Activated CD4-positive, alpha-beta T cell treated with anti-CD3 and anti-CD28 coated beads, Interleukin-10, Interleukin-2, amounts not matched to agents 100 ng/mL and 50 ng/mL, durations not matched to agents 16 hours and 8 hours (primary cell): ENCODE measurements around the gene TSEN15.
"Not testable (repeated sequence)": the region's sequence is repeated elsewhere in the genome, so short reads cannot be mapped to it uniquely, and the experiment has no call there.

Source experiments
- DNase-seq: peaks from one replicate; pipeline ENCODE4 v3.0.0-alpha.2; 2020

TSEN15 gene

DNA sequence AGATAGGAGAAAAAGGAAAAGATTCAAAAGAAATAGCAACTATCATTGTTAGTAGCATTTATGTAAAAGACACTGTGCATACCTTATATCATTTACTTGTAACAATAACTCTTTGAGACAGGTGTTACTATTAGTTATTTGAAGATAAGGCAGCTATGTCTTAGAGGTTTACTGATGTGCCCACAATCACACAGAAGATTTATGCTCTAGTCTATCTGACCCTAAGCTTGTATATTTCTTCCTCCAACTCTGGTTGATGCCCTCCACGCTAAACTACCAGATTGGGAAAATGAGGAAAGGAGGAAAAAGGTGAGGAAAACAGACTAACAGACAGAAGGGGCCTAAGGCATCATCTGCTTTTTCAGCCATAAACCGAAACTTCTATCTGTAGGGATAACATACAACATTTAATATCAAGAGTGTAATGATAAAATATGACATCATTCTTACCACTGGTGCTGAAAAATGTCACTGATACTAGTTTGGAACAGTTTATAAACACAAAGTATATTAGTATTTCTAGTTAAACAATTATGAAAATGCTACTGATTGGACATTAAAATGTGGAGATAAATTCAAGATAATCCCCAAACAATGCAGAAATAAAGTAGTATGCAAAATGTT, 19.1 kb upstream of the TSEN15 start:
- no peak for DNase-seq

DNA sequence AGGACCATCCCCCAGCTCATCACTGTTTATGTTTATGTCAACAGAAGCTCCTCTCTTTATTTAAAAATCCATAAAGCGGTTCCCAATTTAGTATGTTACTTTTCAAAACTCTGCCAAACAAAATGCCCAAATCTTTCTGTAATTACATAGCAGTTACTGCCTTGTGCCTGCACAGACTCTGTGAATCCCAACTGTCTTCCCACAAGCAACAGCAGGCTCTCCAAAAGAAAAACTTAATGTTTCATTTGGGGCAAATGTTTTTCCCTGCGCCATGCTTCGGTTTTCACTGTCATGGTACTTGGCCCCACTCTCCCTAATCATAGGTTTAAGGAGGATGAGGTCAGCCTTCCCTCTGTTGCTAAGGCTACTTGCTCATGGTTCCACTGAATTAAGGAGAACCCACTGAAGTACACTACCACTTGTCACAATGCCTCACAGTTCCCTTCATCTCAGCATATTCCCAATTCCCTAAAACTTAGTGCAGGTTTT, 18.6 kb upstream of the TSEN15 start:
- no peak for DNase-seq

DNA sequence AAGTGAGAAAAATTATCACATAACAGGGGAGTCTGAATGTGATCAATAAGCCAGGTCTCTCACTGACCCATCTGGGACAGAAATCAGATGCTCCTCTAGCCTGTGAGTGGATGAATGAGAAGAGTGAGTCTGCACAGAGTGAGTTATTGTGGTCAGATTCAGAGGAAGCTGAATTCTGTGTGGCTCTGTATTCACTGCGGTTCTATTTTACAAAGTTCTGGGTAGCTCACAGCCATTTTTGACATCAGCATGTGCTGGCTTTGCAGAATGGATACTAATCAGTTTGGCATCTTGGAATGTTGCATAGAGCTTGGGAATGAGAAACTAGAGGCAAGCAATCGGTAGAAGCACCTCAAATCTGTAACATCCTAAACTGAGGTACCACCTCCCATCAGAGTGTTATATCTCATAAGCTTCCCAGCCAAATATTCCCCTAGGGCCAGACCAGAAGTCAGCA, 17.8 kb upstream of the TSEN15 start:
- peak; percentile 25 for DNase-seq

DNA sequence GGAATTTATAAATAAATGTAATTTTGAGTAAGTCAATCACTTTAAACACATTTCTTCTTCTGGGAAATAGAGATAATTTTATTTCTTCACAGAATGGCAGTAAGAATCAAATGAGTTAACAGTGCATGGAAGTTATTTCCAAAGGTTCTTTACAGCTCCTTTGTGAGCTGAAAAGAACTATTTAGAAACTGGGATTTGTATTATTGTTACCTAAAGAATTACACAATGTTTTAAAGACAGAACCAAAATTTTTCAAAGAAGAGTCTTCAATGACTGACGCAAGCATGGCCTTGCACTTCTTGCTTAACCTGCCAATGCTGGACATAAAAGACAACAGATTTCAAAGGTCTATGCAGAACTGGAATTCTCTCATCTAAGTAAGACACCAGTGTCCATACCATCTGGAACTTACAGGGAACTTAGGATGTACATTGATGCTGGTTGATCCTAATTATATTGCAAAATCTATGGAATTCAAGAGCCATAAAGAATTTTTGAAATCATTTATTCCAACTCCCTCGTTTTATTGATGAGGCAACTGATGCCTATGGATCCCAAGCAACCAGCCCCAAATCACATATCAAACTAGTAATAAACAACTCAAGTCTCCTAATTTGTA, 16.7 kb upstream of the TSEN15 start:
- no peak for DNase-seq

DNA sequence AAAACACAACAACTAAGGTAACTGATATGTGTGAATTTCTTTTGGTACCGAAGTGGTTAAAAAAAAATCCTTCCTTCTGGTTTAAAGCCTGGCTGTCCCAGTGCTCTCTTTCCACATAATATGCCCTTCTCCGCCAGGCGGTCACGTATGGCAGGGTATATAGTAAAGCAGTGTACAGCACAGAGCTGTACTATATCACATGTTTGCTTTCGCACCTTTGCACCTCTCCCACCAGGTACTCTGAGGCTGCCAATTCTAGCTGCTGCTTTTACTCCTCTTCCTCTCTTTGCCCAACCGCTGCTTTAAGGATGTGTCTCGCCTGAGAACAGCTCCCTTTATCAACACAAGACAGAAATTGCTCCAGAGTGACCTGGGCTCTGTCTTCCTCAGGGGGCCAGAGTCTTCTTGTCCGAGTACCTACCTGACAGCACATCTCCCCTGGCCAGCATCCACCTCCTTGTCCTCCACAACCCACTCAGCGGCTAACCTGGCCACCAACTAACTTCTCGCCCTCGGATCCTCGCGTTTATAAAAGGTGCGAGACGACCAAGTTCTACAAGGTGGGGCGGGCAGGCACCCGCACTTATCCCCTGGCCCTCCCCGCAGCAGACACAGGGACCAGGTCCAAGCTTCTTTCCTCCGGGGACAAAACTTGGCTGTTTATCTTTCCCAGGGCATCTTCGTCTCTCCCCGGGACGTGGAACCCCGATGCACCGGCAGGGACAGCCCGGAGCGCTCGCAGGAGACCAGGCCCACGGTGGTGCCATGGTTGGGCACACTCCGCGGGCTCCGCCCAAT, 15.6 kb upstream of the TSEN15 start:
- peak; percentile 6 for DNase-seq

DNA sequence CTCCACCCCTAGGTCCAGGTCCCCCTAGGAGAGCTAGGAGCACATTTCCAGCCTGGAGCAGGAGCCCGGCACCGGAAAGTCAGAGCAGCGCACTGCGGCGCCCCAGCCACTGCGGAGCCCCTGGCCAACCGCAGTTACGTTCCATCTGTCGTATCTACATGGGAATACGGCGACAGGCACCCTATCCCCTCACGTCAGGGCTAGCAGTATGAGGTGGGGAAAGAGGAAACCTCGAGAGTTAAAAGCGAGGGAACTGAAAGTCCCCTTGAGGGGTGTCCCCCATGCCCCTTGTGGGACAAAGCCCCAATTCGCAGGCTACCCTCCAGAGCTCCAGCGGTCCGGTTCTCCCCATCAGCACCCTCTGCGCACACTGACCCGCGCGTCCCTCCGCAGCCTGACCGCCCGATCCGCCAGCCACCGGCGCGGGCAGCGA, 15.0 kb upstream of the TSEN15 start:
- peak; percentile 9 for DNase-seq

DNA sequence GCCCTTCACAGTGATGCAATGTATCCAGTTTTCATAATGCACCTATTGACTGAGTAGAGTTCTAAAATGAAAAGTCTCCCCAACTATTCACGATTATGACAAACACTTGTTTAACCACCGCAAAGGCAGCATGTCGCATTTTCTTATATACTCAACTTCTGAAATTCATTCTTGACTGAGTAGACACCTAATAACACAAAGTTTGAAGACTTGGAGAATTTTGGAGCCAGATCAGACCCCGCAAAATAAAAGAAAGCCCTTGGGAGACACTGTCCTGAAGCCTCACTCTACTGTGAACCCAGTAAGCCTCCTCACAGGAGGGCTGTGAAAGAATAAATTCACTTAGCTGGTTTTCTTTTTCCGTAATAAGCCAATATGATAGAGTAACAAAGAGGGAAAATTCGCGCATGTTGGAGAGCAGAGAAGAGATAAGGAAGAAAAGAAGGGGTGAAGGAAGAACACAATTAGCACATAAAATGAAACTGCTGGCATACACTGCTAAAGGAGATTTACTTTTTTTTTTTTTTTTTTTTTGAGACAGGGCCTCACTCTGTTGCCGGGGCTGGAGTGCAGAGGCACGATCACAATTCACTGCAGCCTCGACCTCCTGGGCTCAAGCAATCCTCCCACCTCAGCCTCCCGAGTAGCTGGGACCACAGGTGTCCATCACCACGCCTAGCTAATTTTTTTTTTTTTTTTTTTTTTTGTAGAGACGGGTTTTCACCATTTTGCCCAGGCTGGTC, 13.5 kb upstream of the TSEN15 start:
- no peak for DNase-seq

DNA sequence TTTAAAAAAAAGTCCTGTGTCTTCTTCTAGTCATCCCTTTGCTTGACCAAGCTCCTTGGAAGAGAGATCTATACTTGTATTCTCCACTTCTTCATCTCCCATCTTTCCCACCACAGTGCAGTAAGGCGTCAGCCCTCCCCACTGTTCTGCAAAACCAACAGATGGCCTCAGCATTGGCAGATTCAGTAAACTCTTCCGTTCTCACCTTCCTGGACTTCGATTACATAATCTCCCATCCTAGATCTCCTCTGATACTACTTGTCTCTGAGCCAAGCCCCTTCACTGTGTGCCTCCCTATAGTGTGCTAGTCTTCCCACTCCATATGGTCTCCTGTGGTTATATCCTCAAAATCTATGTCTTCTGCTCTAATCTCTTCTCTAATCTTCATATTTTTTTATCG, 12.4 kb upstream of the TSEN15 start:
- DNase-seq = no peak

DNA sequence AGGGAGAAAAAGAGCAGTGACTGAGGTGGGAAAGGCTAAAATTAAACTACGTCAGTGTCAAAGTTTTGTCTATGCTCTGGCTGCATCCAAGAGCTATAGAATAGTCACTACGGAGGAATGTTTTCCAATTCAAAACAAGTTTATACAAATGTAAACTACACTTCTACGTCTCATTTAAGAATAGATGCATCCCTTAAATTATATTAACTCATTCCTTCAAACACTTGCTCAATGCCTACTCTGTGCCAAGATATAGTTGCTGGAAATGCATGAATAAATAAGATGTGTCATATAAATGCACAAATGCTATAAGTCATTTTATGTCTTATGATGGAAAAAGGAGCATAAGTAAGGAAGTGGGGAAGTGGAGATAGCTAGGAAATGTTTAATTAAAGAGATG, 9.8 kb upstream of the TSEN15 start:
- no peak for DNase-seq

DNA sequence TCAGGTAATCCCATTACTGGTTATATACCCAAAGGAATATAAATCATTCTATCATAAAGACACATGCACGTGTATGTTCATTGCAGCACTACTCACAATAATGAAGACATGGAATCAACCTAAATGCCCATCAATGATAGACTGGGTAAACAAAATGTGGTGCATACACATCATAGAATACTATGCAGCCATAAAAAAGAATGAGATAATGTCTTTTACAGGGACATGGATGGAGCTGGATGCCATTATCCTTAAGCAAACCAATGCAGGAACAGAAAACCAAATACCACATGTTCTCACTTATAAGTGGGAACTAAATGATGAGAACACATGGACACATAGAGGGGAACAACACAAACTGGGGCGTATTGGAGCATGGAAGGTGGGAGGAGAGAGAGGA, 8.2 kb upstream of the TSEN15 start:
- not testable (repeated sequence) for DNase-seq

DNA sequence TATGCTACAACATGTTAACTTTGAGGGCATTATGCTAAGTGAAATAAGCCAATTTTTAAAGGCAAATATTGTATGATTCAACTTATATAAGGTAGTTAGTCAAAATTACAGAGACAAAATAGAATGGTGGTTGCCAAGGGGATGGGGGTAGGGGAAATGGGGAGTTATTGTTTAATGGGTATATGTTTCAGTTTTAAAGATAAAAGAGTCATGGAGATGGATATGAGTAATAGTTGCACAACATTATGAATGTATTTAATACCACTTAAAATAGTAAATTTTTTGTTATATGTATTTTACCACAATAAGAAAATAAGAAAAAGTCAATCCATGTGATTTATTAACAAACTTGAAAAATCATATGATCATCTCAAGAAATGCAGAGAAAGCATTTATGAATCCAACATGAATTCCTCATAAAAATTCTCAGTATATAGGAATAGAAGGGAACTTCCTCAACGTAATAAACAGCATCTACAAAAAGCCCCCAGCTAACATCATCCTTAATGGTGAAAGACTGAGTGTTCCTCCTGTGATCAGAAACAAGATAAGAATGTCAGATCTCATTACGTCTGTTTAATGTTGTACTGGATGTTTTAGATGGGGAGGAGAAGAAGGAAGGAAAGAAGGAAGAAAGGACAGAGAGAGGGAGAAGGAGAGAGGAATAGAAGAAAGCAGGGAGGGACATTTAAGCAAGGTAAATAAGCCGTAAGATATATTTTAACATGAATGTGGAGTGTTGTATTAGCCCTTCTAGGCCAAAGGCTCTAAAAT, 6.7 kb upstream of the TSEN15 start:
- DNase-seq = no peak

DNA sequence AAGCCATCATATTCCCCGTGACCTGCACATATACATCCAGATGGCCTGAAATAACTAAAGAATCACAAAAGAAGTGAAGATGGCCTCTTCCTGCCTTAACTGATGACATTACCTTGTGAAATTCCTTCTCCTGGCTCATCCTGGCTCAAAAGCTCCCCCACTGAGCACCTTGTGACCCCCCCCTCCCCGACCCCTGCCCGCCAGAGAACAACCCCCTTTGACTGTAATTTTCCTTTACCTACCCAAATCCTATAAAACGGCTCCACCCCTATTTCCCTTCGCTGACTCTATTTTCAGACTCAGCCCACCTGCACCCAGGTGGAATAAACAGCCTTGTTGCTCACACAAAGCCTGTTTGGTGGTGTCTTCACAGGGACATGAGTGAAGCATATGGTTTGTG, 4.0 kb upstream of the TSEN15 start:
- not testable (repeated sequence) for DNase-seq

DNA sequence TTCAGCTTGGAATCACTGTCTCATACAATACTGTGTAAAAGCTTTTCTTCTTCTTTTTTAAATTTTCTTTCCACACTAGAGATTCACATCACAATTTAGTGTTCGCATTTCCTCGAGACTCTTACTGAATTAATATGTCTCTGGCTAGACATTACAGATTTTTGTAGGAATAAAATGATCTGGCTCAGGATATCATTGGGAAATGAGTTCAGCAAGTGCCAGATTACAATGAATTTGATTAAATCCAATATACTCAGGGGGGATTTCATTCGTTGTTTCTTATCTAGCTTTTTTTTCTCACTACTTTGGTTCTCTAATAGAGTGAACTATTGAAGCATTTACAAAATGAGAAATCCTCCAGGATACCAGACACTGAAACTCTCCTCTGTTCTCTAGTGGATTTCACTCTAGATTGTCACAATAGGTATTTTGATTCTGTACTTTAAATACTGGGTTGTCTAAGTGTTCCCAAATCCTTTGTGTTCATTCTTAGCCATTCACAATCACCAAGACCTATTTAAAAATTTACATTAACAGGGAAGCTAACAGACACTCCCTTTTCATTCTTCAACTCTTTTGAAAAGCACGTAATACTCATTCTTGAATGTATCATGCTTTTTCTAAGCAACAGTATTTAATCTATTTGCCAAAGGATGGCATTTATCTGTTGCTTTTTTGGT, 2.8 kb upstream of the TSEN15 start:
- no peak for DNase-seq

DNA sequence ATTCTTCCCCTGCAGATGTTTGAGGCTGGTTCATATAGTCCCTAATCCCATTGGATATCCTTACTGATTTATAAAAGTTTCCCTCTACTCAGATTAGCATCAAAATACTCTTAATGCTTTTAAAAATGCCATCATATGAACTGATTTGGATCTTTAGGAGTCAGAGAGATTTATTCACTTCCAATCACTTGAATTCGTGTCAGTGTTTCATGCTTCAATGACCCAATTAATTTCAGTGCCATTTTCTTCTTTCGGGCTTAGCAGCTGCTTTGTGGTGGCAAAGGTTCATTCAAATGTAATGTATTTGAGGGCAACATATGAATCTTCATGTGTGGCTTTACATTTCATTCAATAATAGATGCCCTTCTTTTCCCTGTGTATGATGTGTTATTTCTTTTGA, 2.2 kb upstream of the TSEN15 start:
- no peak for DNase-seq

DNA sequence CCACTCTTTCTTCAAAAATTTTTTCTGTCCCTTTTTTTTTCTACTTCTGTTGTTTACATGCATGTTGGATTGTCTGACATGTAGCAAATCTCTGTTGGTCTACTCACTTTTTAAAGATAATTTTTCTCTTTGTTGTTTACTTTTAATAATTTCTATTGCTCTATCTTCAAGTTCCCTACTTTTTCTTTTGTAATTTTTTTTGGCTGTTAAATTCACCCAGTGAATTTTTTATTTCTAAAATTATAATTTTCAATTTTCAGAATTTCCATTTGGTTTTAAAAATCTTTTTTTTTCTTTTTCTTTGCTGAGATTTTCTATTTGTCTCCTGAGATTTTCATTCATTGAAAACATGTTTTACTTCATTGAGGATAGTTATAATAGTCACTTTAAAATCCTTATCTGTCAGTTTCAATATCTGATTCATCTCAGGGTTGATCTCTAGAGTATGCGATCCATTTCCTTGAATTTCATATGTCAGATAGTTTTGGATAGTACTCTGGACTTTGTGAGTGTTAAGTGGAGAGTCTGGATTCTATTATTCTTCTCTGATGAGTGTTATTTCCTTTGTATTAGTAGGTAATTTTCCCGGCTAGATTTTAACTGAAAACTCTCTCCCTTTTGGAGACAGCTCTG, 1.6 kb upstream of the TSEN15 start:
- DNase-seq = no peak

DNA sequence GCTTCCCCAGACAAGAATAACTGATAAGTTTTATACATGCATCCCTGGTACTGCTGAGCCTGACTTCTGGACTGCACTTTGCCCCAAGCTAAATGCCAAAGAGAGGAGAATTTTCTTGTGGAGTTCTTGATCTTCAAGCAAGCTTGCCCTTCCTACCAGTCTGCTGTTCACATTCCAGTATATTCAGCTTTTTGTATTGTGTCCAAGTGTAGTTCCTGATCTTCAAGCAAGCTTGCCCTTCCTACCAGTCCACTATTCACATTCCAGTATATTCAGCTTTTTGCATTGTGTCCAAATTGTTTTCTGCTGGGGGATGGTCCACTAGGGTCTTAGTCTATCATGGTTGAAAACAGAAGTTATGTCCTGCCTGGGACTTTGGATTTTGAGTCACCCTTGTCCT, 894 bp upstream of the TSEN15 start:
- DNase-seq = no peak

DNA sequence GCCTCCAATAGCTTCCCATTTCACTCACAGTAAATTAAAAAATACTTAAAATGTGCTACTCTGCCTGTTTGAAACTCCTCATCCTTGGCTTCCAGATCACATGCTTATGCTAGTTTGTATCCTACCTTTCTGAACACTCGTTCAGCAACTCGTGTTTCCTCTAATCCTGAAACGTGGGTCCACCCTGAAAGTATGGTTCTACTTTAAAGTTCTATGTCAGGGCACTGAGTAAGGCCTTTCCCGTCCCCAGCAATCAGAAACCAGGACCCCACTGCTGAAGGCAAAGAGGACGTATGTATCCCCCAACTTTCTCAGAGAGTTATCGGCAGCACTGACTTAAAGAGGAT, 419 bp upstream of the TSEN15 start:
- DNase-seq = no peak

DNA sequence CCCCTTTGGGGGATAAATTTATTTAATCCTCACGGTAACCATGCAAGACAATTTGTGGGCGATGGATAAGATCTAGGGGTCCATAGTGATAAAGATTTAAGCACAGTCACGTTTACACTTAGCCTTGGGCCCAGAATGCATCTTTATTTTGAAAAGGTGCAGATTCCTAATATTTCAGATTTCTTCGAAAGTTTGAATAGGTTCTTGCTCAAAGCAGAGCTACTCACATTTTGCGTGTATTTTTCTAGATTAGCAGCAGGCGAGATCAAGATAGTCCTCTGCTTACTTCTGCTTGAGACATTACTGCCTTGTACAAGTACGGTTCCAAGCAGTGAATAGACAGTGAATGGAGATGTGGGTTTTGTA, 647 bp downstream of the TSEN15 start:
- DNase-seq = no peak

DNA sequence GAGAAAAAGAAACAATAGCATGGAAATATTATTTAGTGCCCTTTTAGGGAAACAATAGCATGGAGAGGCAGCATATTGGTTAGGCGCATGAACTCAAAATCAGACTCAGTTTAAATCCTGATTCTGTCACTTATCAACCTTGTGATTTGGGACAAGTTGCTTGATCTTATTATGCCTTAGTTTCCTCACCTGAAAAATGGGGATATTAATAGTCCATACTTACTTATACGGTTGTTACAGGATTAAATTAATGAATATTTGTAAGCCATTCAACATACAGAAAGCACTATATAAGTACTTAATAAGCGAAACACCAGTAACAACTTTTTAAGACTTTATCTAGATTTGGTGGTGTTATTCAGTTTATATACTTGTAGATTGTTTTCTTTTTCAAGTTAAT, 1.2 kb downstream of the TSEN15 start:
- no peak for DNase-seq

DNA sequence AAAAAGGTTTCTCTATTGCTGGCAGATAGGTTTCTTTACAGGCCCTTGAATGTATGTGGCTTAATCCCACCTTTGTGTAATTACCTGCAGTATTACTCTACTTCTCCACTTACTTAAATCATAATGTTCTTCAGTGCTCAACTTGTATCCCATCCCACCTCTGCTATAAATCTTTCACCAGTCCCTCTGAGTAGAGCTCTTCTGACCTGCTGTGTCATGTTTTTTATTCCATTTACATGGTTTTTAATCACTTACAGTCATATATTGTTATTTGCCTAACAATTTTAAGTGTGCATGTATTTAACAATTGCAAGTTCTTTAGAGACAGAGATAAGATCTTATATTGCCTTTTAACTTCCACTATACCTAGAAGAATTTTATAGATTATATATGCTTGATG, 2.4 kb downstream of the TSEN15 start:
- no peak for DNase-seq

DNA sequence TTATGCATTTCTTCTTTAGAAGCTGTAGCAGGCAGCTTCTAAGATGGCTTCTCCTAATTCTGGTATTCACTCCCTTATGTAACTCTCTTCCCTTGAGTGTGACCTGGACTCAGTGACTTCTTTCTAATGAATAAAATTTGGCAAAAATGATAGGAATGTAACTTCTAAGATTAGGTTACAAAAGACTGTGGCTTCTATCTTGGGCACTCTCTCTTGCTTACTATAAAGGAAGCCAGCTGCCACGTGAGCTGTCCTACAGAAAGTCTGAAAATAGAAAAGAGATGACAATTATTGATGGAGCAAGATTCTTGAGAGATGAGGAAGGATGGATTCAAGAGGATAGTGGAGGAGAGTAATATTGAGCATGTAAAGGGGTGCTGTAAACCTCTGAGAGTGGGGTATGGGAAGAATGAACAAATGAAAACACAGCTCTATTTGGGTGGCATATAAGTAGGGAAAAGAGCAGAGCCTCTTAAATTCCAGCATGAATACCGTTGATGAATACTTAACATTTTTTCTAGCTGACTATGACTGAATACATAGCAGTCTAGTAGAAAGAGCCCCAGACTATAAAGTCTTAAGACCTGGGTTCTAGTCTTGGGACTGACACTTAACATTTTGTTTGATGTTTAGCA, 5.5 kb downstream of the TSEN15 start:
- DNase-seq = no peak
